SH-SY5Y (cell line): ENCODE measurements around the gene SIK3.

Source experiments
- GATA2 ChIP-seq: IDR thresholded peaks from 2 replicates; pipeline ENCODE4 v1.6.1; 2011; ENCODE audit warnings: mild to moderate bottlenecking, low read depth, low read length
- GATA3 ChIP-seq: IDR thresholded peaks from 2 replicates; pipeline ENCODE4 v1.6.1; 2011; ENCODE audit warnings: low read depth, mild to moderate bottlenecking, low read length, moderate library complexity

SIK3 gene

GRCh38 chr11:116849486-116849885 is 248.7 kb downstream of the SIK3 start:
- TF ChIP-seq GATA2 (no peak), GATA3 (no peak)

- no peak for TF ChIP-seq GATA2
- no peak for TF ChIP-seq GATA3
Observed at GRCh38 chr11:116849060-116849459, 249.2 kb downstream of the SIK3 start.

- TF ChIP-seq GATA3, result no peak
- TF ChIP-seq GATA2, result no peak
Observed at GRCh38 chr11:116847612-116848011, 250.6 kb downstream of the SIK3 start.

DNA sequence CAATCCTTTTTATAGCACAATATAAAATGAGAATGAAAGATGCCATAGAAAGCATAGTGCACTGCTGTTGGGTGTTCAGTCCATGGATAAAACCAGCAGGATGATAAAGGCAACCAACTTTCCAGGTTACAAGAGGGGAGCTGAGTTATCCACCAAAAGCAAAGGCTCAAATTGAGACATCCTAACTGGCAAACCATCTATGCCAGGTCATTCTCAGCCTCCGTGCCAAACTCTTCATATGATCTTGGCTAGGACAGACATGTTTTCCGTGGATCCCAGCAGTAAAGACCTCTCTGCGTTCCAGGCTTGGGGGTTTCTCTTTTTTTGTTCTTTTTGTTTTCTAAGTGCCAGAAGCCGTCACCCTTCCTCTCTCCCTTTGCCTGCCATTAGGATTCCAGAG is 253.5 kb downstream of the SIK3 start:
- TF ChIP-seq GATA2 (no peak), GATA3 (no peak)

DNA sequence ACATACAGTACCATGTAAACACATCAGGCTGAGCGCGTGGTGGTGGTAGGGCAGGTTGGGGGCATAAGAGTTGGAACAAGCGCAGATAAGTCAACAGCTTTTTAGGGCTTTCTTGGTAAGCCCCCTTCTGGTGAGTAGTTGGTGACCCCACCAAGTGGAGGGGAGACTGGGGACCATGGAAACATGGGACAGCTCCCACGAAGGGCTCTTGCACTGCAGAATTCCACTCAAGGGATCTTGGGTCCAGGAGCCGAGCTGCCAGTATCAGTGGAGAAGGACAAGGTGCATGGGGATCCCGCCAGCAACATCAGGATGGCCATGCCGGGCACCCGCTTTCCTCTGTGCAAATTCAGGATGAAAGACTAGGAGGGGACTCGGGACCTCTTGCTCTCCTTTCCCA is 254.6 kb downstream of the SIK3 start:
- TF ChIP-seq GATA3 (no peak), GATA2 (no peak)

- TF ChIP-seq GATA2 (no peak), GATA3 (no peak)
Observed at GRCh38 chr11:116842909-116843308, 255.3 kb downstream of the SIK3 start.

- TF ChIP-seq GATA3 (no peak), GATA2 (no peak)
Observed at GRCh38 chr11:116842117-116842516, 256.1 kb downstream of the SIK3 start.

DNA sequence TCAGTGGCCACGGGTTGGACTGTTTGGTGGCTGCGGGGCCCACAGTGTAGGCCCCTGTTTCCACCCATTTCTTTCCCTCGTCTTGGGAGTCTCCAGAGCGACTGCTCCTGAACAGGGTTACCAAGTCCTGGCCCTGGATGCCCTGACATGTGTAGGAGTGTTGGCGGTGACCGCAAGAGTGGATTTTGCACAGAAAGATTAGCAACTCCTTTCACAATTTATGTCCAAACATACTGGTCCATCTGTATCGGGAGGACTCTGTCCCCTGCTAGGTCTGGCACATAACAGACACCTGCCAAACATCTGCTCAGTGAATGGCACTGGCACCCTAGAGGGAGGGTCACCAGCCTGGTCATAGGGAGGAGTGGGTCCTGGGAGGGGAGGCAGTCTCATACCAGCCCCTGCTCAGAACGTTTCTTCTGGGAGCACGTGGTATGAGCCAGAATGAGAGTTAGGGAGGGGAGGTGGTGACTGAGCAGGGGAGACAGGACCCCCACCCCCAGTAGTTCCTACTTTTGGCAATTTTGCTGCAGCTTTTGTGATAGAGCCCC is 257.4 kb downstream of the SIK3 start:
- TF ChIP-seq GATA3 (no peak), GATA2 (no peak)

GRCh38 chr11:116840224-116840745 is 257.9 kb downstream of the SIK3 start:
- TF ChIP-seq GATA3 (no peak), GATA2 (no peak)

- TF ChIP-seq GATA2, result no peak
- TF ChIP-seq GATA3, result no peak
Observed at GRCh38 chr11:116838321-116839084, 259.7 kb downstream of the SIK3 start.

DNA sequence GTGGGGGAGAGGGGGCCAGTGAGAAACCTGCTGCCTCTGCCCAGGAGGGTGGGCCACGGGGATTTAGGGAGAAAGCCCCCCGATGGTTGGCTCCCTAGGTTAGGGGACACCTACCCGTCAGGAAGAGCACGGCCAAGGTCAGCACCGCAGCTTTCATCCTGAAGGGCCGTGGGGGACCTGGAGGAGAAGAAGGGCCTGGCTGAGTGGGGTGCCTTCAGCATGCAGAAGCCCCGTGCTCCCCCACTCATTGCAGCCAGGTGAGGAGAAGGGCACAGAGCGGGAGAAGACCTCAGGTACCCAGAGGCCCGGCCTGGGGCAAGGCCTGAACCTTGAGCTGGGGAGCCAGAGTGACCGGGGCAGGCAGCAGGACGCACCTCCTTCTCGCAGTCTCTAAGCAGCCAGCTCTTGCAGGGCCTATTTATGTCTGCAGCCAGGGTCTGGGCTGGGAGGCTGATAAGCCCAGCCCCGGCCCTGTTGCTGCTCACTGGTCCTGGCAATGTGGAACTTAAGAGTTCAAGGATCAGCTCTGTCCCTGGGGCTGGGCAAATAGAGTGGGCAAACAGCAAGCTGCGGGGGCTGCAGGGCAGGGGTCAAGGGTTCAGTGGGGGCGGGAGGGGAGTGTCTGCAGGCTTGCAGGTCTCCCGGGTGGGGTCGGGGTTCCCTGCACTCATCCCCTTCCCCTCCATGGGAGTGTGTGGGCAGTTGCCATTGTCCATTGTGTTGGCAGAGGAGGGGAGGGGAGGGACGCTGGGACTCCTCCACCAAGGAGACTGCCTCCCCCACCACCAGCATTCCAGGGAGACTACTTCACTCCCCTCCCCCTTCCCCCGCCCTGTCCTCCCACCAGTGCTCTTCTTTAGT is 260.8 kb downstream of the SIK3 start, which contains the start of gene APOA1:
APOA1 (minus strand) TSS at position 392 of the 861 bp plus-strand sequence; CDS start at position 157, 235 bp downstream.
- TF ChIP-seq GATA3 (no peak), GATA2 (no peak)

GRCh38 chr11:116836632-116836991 is 261.6 kb downstream of the SIK3 start:
- no peak for TF ChIP-seq GATA2
- no peak for TF ChIP-seq GATA3

GRCh38 chr11:116835791-116836631 is 262.2 kb downstream of the SIK3 start:
- TF ChIP-seq GATA3 (no peak), GATA2 (no peak)
